Dermis blood vessel endothelial cell (primary cell): Measurements from ENCODE around the gene PKHD1. TPM values are rescaled to one million over a fixed set of nuclear protein-coding genes. Genes with fewer than 3 reads are reported as not detected.

Source experiments
- DNase-seq: peaks from one replicate; pipeline ENCODE4 v3.0.0; 2010
- total RNA-seq: library from RNA; depleted of rRNA; stranded (reverse); fragments of >200 nt; gene quantifications from 2 replicates; pipeline ENCODE4 v1.2.3, GENCODE V29; 2014

The PKHD1 gene
- total RNA-seq = 0.09 and 0.17 TPM in 2 replicates

- DNase-seq = peak; percentile 37
Observed at GRCh38 chr6:52087498-52087999, at the start of gene PKHD1. Gene PKHD1, minus strand, starts transcription at chr6:52087613. Its CDS starts 2,680 bp downstream, at chr6:52084933.

DNA sequence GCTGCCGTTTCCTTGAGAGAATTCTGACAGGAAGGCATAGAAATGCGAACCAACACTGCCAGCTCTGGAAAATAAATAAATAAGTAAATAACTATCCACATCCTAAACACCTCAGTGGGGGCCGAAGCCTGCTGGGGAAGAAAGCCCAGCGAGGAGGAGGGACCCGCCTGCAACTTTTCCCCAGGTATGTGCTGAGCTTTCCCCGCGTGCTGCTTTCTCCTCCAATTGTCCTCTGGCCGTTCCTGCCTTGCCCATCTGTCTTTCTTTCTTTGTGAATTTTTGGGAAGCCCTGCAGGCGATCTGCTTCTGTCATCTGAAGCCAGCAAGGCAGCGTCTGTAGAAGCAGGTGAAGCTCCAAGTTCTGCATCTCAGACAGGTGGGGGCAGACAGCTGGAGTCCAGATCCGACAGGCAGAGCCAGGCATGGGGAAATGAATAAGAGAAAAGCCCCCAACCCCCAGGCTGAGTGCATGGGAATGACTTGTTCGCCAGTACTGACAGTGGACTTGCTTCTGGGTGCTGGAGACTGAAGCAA, 49.6 kb upstream of the PKHD1 start:
- DNase-seq = no peak

- DNase-seq = no peak
Observed at GRCh38 chr6:52136055-52136454, 48.6 kb upstream of the PKHD1 start.

DNA sequence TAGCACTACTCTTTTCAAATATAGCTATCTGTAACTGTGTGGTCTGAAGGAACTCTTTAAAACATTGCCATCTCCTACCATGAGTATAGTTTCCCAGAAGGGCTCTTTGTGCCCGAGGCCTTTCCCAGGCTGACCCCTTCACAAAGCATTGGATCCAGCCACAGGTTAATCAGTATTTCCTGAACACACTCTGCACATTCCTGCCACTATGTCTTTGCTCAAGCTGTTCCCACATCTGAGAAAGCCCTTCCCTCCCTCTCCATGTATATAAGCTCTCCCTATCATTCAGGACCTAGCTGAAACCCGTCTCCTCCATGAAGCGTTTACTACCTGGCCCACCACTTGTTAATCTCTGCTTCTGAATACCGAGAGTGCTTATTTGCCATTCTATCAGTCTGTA, 47.8 kb upstream of the PKHD1 start:
- DNase-seq = no peak

DNA sequence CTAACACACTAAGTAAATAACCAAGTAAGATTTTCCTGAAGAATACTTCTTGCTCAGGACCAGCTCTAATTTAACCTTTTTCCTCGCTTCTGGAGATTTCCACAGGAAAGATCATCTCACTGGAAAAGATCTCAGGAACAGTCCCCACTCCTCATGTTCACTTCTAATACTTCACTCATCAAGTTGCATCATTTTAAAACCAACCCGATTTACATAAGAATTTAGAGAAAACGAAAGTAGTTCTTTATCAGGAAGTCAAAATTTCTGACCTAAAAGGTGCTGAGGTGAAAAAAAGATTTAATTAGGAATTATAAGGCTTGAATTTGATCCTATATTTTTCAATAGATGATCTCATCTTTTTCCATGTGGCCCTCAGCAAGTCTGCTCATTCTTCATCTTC, 46.6 kb upstream of the PKHD1 start:
- DNase-seq = no peak

GRCh38 chr6:52133324-52133723, 45.9 kb upstream of the PKHD1 start:
- DNase-seq = no peak

GRCh38 chr6:52132292-52132691, 44.9 kb upstream of the PKHD1 start:
- DNase-seq = no peak

DNA sequence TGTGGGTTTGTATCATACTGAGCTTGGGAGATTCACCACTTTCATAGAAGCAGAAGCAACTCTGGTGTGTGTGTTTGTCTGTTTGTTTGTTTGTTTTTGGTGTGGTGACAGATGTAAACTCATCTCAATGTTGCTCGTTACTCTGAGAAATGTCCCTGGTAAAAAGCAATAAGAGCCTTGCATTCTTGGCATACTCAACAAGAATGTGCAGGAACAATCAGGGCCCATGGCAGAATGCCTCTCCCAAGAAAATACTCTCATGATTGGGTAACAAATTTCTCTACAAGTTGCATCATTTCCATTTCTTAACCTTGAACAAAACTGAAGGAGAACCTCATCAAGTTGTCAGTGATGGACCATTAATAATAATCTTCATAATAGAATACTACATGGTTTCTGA, 43.0 kb upstream of the PKHD1 start:
- DNase-seq = no peak

DNA sequence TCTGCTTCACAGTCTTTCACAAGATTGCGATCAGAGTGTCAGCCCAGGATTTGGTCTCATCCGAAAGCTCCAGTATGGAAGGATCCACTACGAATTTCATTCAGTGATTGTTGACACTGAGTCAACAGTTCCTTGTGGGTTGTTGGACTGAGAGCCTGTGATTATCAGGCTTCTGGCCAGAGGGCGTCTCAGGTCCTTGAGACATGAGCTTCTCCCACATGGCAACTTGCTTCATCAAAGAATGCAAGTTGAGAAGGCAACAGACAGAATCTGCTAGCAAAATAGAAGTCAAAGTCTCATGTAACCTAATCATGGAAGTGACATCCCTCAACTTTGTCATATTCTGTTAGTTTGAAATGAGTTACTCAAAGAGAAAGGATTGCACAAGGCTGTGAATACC, 40.5 kb upstream of the PKHD1 start:
- DNase-seq = no peak

GRCh38 chr6:52126231-52126630, 38.8 kb upstream of the PKHD1 start:
- no peak for DNase-seq

DNA sequence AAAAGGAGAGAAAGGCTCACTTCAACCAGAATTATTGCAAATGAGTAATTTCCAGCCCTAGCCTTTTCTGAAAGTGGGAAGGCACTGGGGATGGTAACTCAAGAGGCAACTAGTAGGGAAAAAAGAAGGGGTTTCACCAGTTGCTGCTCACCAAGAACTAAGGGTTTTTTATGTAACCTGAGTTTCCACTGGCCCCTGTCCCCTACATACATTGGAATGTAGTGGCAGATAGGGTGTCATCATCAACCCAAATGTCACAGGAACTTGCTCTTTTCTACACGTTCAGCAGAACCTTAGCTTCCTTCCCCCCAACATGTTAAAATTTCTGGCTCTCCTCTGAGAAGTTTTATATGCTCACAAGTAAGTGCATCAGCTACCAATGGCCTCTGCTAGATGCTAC, 38.2 kb upstream of the PKHD1 start:
- DNase-seq = no peak

GRCh38 chr6:52125139-52125538, 37.7 kb upstream of the PKHD1 start:
- DNase-seq = no peak

DNA sequence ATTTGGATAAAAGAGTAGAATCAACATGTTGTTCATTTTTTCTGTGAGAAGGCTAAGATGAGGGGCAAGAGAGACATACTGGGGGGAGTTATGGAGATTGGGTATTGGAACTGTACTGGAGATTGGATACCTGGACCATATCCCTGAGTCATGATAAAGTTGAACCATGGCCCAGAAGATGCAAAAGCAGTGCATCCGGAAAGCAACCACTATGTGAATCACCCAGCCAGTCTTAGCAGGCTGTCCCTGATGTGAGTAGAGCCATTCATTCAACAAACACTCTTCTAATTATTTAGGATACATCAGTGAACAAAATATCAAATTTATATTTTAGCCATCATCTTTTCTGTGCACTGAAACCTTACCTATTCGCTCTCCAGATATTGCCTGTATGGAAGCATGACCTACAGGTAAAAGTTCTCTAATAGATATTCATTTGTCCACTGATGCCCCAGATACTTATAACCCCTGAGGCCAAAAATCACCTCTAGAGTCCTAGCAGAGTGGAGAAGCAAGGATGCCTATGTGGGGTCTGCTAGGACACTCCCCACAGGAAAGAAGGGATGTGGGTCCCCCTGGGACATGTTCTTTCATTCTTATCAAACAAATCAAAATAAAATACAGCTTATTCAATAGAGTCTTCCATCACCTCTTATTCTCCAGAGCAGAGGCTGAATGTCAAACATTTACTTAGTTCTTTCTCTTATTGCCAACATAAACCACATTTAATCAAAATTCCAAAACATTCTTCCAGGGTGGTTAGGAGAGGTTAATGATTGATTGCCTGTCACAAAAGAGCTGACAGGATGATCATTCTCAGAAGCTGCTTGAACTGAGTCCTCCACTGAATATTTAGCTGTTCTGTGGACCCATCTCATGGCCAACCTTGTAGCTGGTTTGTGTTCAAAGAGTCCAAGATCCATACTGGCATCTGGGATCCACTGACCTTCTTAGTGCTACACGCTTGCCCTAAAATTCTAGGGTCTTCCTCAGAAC, 37.0 kb upstream of the PKHD1 start:
- DNase-seq = no peak

GRCh38 chr6:52123251-52123650, 35.8 kb upstream of the PKHD1 start:
- DNase-seq = no peak

- no peak for DNase-seq
Observed at GRCh38 chr6:52117352-52117751, 29.9 kb upstream of the PKHD1 start.

GRCh38 chr6:52116605-52116948, 29.2 kb upstream of the PKHD1 start:
- no peak for DNase-seq

DNA sequence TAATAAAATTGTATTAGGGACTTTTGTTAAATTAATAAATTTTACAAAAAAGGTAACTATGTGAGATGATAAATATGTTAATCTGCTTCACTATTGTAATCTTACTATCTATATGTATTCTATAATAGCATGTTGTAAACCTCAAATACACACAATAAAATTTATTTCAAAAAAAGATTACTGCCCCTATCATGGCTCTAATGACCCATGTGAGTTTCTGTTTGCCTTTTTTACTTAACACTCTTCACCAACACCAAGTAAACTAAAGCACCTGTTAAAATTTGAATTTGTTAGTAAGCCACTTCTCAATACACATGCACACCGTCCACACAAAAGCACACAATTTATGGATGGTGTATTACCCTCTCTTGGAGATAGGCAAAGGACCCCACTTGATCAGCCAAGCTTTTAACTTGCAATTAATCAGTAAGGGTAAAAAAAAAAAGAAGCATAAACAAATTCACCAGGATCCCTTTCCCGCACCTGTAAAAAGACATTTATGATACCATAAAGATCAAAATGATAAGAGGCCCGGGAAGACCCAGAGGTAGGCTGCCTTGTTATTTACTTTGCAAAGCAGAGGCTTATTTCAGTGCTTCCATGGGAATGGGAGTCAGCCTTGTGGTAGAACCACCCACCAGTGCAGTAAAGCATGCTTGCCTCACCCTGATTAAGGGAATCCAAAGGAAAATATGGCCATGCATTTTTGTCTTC, 28.6 kb upstream of the PKHD1 start:
- no peak for DNase-seq

DNA sequence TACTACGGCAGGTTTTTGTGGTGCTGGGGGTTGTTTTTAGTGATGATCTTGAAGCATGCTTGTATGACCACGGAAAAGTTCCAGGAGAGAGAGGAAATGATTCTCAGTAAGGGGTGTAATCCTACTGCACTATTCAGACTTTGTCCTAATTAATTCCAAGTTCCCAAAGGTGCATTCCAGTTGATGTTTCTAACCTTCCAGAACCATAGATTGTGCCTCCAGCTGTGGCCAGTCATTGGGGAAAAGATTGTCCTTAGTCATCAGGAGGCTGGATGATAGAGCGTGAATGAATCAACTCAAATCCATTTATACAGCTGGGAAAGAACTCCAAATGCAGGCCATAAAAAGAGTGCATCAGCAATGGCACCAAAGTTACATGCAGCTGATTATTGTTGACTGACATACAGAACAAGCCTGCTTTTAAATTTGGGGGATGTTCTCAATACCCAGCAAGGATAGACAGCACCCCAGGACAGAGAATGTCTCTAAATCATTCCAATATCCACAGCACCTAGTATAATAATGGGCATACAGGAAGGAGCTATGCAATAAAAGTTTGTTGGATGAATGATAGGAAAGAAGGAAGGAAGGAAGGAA, 27.8 kb upstream of the PKHD1 start:
- DNase-seq = no peak

GRCh38 chr6:52109171-52109571, 21.8 kb upstream of the PKHD1 start:
- no peak for DNase-seq

DNA sequence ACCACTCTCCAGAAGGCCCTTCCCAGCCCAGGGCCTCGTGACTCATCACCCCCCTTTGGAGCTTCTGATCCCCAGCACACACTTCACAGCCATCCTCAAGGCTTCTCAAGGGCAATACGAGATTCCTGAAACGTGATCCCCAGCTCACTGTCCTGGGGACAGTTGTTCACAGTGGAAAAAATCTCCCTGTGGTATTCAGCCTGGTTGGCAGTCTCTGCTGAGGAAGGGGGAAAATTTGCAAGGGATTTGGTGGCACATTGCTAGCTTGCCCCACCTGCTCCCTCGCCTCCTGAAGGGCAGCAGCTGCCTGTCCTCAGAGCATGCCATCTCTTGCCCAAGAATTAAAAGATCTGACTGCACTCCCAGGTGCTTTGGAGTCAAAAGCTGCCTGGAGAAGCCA, 20.7 kb upstream of the PKHD1 start:
- DNase-seq = no peak

DNA sequence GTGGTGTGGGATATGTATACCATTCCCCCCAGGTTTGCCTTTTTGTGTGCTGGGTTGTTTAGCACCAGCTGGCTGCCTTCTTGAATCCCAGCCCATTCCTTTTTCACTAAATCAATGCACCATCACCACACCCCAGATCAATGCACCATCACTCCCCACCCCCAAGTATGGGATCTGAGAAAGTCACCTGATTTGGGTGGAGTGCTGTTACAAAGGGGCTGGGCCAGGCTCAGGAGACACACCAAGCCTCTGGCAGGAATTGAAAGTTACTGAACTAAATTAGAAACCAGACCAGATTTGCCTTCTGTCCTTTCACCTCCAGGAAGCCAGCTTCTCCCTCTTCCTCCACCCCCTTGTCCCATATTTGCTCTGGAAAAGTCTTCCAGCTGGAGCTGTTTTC, 19.6 kb upstream of the PKHD1 start:
- DNase-seq = no peak

GRCh38 chr6:52104979-52105378, 17.6 kb upstream of the PKHD1 start:
- DNase-seq = peak; percentile 4

GRCh38 chr6:52103623-52104022, 16.2 kb upstream of the PKHD1 start:
- DNase-seq = no peak
